ENCODE results near the gene TMEM92.
"Not testable (repeated sequence)": the region's sequence is repeated elsewhere in the genome, so short reads cannot be mapped to it uniquely, and the experiment has no call there.

The TMEM92 gene

DNA sequence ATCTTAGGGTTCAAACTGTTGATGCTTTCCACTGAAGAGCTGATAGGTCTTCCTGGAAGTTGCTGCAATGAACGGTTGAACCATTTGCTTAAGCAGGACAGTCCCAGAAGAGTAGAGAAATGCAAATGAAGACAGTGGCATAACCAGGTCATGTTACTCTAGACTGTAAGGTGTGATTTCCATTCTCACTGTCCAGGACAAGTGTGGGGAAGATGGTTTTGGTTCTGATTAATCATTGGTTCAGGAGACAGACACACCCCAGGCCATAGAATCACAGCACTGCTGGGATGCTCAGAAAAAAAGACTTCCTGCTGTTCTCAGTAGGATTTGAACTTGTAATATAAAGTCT, 36.8 kb downstream of the TMEM92 start:
- H3K36me3 Mint-ChIP-seq: no peaks in the 10 kb centered on the region
- no peak overlapping the region for H3K4me3 Mint-ChIP-seq
- H3K9me3 Mint-ChIP-seq: no peaks in the 10 kb centered on the region
- DNase-seq (ENCODE audit: low spot score in 2 of 2) (no peak), ATAC-seq (ENCODE audit: low read depth) (no peak)
- peaks cover 26% of the 10 kb centered on the region for H3K27me3 Mint-ChIP-seq
- peaks cover 3% of the 10 kb centered on the region for H3K4me1 Mint-ChIP-seq
- no peak overlapping the region for H3K27ac Mint-ChIP-seq

GRCh38 chr17:50311483-50311882, 37.2 kb downstream of the TMEM92 start:
- Mint-ChIP-seq H3K4me1 (peaks cover 3% of the 10 kb centered on the region), H3K9me3 (no peaks in the 10 kb centered on the region), H3K36me3 (no peaks in the 10 kb centered on the region), H3K4me3 (no peak overlapping the region), H3K27ac (no peak overlapping the region), H3K27me3 (peaks cover 24% of the 10 kb centered on the region)
- no peak for ATAC-seq (ENCODE audit: low read depth)
- DNase-seq (ENCODE audit: low spot score in 2 of 2): no peak

DNA sequence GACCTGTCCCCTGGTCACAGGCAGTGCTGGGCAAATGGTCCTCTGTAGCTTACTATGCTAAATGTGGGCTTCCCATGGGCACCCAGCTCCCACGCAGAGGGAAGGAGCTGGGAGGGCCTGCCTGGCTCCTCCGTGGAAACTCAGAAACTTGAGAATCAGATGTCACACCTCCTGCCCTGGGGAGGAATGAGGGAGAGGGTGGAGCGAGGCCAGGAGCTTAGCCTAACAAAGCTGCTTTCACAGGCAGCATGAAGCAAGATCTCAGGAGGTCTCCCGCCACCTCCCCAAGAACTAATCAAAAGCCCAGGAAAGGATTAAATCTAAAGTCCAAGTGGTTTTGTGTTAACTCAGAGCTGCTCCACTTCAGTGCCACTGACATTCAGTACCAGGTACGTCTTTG, 38.0 kb downstream of the TMEM92 start:
- Mint-ChIP-seq H3K4me3 (no peak overlapping the region), H3K36me3 (no peaks in the 10 kb centered on the region), H3K4me1 (peaks cover 3% of the 10 kb centered on the region), H3K9me3 (no peaks in the 10 kb centered on the region), H3K27me3 (peaks cover 24% of the 10 kb centered on the region), H3K27ac (no peak overlapping the region)
- no peak for DNase-seq (ENCODE audit: low spot score in 2 of 2)
- ATAC-seq (ENCODE audit: low read depth): no peak

DNA sequence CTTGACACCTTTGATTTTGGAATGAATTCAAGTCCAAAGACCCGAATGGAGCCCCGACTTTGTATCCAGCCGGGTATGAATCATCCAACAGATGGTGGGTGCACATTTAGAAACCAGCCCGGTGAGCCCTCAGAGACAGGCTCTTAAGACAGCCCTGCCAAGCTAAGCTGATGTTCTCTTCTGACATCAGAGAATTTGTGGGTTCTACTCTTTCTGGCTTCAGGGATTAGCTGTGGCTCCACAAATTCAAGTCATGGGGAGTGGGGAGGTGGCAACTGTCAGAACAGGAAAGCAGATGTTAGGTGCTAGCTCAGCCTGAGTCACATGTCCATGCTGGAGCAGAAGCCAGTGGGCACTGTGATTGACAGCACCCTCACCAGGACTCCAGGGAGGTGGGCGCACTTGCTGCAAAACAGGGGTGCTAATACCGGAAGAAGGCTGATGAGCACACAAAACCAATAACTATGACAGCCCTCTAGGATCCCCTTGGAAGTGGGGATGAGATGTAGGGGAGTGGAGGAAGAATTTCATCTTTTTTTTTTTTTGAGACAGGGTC, 40.3 kb downstream of the TMEM92 start:
- no peak overlapping the region for H3K27ac Mint-ChIP-seq
- H3K27me3 Mint-ChIP-seq: peaks cover 24% of the 10 kb centered on the region
- H3K4me3 Mint-ChIP-seq: no peak overlapping the region
- H3K4me1 Mint-ChIP-seq: peaks cover 3% of the 10 kb centered on the region
- no peaks in the 10 kb centered on the region for H3K9me3 Mint-ChIP-seq
- ATAC-seq (ENCODE audit: low read depth) (no peak), DNase-seq (ENCODE audit: low spot score in 2 of 2) (no peak)
- no peaks in the 10 kb centered on the region for H3K36me3 Mint-ChIP-seq

GRCh38 chr17:50316016-50316587, 41.8 kb downstream of the TMEM92 start:
- no peaks in the 10 kb centered on the region for H3K9me3 Mint-ChIP-seq
- no peaks in the 10 kb centered on the region for H3K36me3 Mint-ChIP-seq
- no peak for ATAC-seq (ENCODE audit: low read depth)
- peaks cover under 1% of the 10 kb centered on the region for H3K4me1 Mint-ChIP-seq
- H3K4me3 Mint-ChIP-seq: no peak overlapping the region
- H3K27me3 Mint-ChIP-seq: peaks cover 16% of the 10 kb centered on the region
- DNase-seq (ENCODE audit: low spot score in 2 of 2): no peak
- H3K27ac Mint-ChIP-seq: no peak overlapping the region

GRCh38 chr17:50316660-50317059, 42.4 kb downstream of the TMEM92 start:
- not testable (repeated sequence) for H3K36me3 Mint-ChIP-seq; DNase-seq (ENCODE audit: low spot score in 2 of 2); ATAC-seq (ENCODE audit: low read depth); H3K4me1 Mint-ChIP-seq; H3K4me3 Mint-ChIP-seq; H3K27ac Mint-ChIP-seq; H3K9me3 Mint-ChIP-seq
- peaks cover 13% of the 10 kb centered on the region for H3K27me3 Mint-ChIP-seq

- no peak overlapping the region for H3K4me3 Mint-ChIP-seq
- H3K4me1 Mint-ChIP-seq: no peaks in the 10 kb centered on the region
- ATAC-seq (ENCODE audit: low read depth) (no peak), DNase-seq (ENCODE audit: low spot score in 2 of 2) (no peak)
- H3K27ac Mint-ChIP-seq: no peak overlapping the region
- H3K9me3 Mint-ChIP-seq: no peaks in the 10 kb centered on the region
- peaks cover 11% of the 10 kb centered on the region for H3K27me3 Mint-ChIP-seq
- no peaks in the 10 kb centered on the region for H3K36me3 Mint-ChIP-seq
Measured at GRCh38 chr17:50317121-50317520, 42.9 kb downstream of the TMEM92 start.

DNA sequence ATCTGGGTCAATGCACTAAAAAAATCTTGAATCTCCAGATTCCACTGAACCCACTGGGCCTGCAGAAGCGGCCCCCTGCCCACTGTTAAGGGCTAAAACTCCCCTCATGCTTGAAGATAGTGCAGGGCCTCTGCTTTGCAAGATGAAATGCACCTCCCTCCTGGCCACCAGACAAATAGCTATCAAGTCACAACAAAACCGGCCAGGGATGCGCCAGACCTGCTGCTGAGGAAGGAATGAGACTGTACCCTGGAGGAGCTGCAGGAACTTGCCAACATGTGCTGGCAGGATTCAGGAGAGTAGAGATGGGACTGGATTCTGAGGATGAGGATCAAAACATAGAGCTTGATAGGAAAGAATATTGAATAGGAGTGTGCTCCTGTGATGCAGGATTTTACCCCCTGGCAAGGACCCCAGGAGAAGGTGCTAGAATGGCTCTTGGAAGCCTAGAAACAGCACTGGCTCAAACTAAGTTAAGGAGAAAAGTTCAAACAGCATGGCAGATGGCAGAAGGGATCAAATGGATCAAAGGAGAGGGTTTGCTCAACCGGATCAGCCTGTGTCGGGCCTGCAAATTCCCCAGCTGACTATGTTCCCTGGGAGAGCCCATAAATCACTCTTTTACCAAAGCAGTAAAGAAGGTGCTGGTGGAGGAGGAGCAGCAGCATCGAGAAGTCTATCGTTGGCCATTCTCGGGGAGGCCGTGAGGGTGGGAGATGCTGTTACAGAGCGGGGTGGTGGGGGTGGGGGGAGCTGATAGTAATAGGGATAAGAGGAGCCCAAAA, 44.4 kb downstream of the TMEM92 start:
- H3K27ac Mint-ChIP-seq: no peak overlapping the region

DNA sequence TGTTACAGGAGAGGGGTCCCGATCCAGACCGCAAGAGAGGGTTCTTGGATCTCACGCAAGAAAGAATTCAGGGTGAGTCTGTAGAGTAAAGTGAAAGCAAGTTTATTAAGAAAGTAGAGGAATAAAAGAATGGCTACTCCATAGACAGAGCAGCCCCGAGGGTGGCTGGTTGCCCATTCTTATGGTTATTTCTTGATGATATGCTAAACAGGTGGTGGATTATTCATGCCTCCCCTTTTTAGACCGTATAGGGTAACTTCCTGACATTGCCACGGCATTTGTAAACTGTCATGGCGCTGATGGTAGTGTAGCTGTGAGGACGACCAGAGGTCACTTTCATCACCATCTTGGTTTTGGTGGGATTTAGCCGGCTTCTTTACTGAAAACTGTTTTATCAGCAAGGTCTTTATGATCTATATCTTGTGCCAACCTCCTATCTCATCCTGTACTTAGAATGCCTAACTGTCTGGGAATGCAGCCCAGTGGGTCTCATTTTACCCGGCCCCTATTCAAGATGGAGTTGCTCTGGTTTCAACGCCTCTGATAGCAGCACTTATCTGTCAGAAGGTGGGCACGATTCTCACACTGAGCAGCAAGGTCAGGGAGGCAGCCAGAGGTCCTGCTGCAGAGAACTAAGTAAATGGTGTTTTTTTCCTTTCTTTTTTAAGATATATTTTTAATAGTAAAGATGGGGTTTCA, 45.2 kb downstream of the TMEM92 start:
- Mint-ChIP-seq H3K36me3 (no peaks in the 10 kb centered on the region), H3K4me1 (no peaks in the 10 kb centered on the region), H3K4me3 (no peak overlapping the region), H3K9me3 (no peaks in the 10 kb centered on the region), H3K27me3 (no peaks in the 10 kb centered on the region), H3K27ac (no peak overlapping the region)
- ATAC-seq (ENCODE audit: low read depth) (no peak), DNase-seq (ENCODE audit: low spot score in 2 of 2) (no peak)

More for the DNA sequence above, 44.4 kb downstream of the TMEM92 start:
- Mint-ChIP-seq H3K4me3 (no peak overlapping the region), H3K4me1 (no peaks in the 10 kb centered on the region), H3K9me3 (no peaks in the 10 kb centered on the region), H3K36me3 (no peaks in the 10 kb centered on the region), H3K27me3 (peaks cover 3% of the 10 kb centered on the region)
- no peak for ATAC-seq (ENCODE audit: low read depth)
- DNase-seq (ENCODE audit: low spot score in 2 of 2): no peak

- Mint-ChIP-seq H3K9me3 (no peaks in the 10 kb centered on the region), H3K27ac (no peak overlapping the region), H3K4me1 (peaks cover 5% of the 10 kb centered on the region)
Measured at GRCh38 chr17:50322271-50322670, 48.0 kb downstream of the TMEM92 start.

GRCh38 chr17:50323060-50323459, 48.8 kb downstream of the TMEM92 start:
- no peaks in the 10 kb centered on the region for H3K36me3 Mint-ChIP-seq
- H3K27me3 Mint-ChIP-seq: no peaks in the 10 kb centered on the region
- H3K27ac Mint-ChIP-seq: no peak overlapping the region
- no peak for ATAC-seq (ENCODE audit: low read depth)
- no peak for DNase-seq (ENCODE audit: low spot score in 2 of 2)
- H3K4me3 Mint-ChIP-seq: no peak overlapping the region
- H3K9me3 Mint-ChIP-seq: no peaks in the 10 kb centered on the region
- peaks cover 5% of the 10 kb centered on the region for H3K4me1 Mint-ChIP-seq

More at GRCh38 chr17:50322271-50322670, 48.0 kb downstream of the TMEM92 start:
- no peak for DNase-seq (ENCODE audit: low spot score in 2 of 2)
- Mint-ChIP-seq H3K36me3 (no peaks in the 10 kb centered on the region), H3K4me3 (no peak overlapping the region), H3K27me3 (no peaks in the 10 kb centered on the region)
- no peak for ATAC-seq (ENCODE audit: low read depth)

DNA sequence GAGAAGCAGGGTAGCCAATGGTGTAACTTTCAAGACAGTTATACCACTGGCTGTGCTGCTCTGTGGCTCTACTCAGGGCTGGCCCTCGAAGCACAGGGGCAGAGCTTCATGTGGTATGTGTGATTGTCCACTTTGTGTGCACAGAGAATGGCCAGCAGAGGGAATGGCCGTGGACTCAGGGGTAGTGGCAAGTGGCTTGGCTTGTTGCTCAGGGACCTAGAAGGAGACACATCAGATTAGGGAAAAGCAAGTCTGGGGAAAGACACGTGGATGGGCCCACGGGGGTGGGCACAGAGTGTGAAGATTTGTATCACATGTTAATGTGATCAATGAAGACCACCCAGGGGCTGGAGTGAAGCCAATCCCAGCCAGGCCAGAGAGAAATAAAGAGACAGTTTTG, 51.6 kb downstream of the TMEM92 start:
- Mint-ChIP-seq H3K27ac (no peak overlapping the region), H3K4me3 (no peak overlapping the region)

DNA sequence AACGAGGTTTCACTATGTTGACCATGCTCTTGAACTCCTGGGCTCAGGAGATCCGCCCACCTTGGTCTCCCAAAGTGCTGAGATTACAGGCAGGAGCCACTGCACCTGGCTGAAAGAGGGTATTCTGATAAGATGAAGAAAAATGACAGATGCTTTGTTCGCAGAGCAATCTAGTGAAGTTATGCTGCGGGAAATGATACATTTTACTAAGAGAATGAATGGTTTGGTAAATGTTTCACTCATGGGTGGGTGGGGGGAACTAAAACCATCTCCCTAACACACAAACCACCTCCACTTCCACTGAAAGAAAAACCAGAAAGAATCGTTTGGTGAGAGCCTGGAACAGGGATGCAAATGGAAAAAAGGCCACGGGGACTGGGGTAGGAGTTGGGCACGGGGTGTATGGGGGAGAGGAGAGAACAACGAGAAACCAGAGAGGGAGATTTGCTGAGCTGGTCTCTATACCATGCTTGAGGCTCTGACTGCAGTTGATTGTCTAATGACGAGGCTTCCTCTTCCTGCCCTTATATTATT, 52.6 kb downstream of the TMEM92 start:
- Mint-ChIP-seq H3K9me3 (no peaks in the 10 kb centered on the region), H3K27me3 (peaks cover 8% of the 10 kb centered on the region), H3K4me1 (peaks cover 5% of the 10 kb centered on the region), H3K36me3 (no peaks in the 10 kb centered on the region), H3K4me3 (no peak overlapping the region), H3K27ac (no peak overlapping the region)
- ATAC-seq (ENCODE audit: low read depth) (no peak), DNase-seq (ENCODE audit: low spot score in 2 of 2) (no peak)

More for the DNA sequence above, 51.6 kb downstream of the TMEM92 start:
- H3K36me3 Mint-ChIP-seq: no peaks in the 10 kb centered on the region
- ATAC-seq (ENCODE audit: low read depth) (no peak), DNase-seq (ENCODE audit: low spot score in 2 of 2) (no peak)
- H3K27me3 Mint-ChIP-seq: peaks cover 8% of the 10 kb centered on the region
- no peaks in the 10 kb centered on the region for H3K9me3 Mint-ChIP-seq
- peaks cover 5% of the 10 kb centered on the region for H3K4me1 Mint-ChIP-seq
